HuH-7 (cell line): ENCODE measurements around the gene VCL.

Source experiments
- DNase-seq: peaks from one replicate; pipeline ENCODE4 v3.0.0; 2011; ENCODE audit warnings: low spot score

Gene VCL

DNA sequence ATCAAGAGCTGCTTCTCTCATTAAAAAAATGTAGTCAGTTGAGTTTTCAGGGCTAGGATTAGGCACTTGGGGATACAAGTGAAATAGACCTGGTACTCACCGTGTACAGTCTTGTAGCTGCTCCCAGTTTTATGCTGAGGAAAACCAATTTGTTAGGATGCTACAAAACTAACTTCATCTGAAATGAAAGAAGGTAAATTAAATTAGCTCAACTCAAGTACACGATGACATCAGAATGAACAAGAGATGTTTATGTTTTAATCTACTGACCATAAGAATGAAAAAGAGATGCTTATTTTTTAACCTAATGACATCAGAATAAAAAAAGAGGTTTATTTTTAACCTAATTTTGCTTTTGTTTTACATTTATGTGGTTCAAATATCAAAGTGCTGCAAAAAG, 79.0 kb downstream of the VCL start:
- DNase-seq, result no peak

DNA sequence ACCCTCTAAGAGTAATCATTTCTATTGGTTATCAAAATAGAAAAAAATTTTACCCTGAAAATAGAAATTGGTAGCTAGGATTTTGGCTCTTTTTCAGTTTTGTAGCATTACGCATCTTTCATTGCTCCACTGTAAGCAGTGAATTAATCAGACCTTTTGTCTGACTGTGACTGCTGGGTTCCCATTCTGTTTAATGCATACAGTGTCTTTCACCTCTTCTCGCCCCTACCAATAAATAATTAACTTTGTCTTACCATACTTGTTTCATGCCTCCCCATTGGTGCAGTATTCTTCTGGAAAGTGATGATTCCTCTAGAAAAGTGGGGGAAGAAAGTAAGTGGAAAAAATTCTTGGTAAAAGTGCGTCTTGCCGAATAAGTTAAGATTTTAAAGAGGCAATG, 79.5 kb downstream of the VCL start:
- DNase-seq, result no peak

DNA sequence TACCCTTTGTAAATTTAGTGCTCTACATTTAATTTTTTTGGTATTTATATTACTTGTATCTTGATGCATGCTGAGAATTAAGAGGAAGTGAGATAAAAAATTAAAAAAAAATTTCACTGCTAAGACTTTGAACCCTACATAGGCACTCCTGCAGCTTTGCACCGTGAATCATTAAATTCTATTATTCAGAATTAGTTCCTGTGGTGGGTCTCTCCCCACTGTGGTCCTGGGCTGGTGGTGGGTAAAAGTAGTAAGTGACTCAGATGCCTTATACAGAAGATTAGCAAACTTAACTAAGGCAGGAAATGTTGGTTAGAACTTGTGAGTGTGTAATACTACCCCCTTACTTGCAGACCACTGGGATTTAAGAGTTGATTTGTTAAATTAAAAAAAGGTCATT, 80.1 kb downstream of the VCL start:
- no peak for DNase-seq

DNA sequence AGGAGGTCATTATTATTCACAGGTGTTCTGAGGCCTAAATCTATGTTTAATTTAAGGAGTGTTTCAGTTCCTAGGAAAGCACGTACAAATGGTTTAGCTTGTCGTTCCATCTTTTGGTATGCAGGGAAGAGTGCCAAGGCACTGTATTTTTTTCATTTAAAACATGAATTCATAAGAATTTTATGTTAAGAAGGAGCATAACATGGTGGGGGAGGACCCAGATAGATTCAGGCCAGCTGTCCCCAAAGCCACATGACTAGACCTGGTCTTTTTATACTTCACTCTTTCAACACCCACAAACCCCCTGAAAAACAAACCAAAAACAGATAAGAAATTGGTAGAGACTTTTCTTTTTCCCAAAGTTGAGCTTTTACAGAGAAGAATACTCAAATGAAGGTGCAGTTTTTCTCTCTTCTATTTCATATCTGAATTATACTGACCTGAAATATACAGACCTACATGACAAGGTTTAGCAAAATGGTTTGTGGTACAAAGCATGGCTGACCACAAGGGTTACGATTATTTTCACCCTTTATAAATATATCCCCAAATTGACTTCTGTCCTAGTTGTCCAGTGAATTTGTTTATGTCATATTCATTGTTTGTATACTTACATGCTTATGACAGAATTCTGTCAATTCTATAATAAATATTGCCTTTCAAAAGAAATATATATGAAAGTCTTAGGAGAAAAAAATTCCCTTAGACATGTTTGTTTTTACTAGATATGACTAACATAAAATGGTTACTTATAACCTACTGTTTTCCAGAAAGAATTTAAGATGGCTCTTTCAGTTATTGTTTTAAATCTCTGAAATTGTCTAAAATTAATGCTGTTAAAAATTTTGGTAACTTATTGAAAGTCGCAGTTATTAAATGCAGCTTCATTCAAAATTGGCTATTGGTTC, 81.4 kb downstream of the VCL start:
- no peak for DNase-seq

- no peak for DNase-seq
These were observed 82.1 kb downstream of the VCL start for GRCh38 chr10:74079936-74080590.

DNA sequence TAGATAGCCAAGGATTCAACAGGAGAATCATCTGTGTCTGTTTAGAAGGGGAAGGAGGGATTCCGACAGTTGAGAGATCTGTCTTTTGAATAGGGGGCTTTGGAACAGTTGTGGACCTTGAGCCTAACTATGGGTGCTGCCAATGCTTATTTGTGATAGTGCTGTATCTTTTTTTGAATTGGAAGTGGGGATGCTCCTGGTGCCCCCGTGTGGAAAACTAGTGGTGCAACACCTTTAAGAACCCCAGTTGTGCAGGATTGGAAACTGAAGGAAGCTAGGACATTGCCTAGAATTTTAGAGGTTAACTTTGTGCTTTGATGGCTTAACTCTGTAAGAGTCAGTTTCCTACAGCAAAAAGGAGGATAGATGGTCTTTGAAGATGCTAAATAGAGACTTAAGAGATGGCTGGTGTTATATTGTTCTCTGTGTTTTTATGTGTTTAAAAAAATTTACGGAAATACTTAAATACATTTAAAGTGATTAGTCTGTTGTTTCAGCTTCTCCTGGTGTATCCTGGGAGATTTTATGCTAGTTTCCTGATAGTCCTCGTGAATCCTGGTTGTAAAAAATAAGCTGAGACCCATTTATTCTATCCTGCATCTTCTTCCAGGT, 83.4 kb downstream of the VCL start:
- DNase-seq, result peak; percentile 40

DNA sequence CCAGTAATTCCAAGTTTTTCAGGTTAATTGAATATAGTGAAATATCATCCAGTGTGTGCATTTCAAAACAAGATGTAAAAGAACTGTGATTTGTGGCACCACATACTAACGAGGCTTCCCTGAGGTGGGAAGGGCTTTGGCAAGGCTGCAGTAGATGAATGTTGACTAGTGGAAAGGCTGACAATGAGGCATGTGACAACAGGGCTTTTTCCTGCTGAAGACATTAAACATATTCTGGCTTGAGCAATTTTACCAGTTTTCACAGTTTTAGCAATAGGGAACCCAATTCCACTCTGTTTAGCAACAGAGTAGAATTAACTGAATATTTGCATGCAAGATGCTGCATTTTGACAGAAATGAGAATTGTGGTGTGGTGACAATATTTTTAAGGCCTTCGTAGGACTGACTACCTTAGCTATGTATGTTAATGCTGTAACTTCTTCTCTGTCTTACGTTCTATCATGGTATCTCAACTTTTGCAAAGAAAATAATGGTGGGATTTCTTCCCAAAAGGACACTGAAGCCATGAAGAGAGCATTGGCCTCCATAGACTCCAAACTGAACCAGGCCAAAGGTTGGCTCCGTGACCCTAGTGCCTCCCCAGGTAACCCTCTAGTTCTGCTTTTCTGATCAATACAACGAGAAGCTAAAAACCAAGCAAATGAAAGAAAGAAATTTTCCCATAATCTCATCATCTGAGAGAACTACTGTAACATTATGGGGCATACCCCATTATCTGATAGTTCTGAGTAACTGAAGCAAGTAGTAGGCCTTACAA, 84.2 kb downstream of the VCL start:
- DNase-seq, result no peak

DNA sequence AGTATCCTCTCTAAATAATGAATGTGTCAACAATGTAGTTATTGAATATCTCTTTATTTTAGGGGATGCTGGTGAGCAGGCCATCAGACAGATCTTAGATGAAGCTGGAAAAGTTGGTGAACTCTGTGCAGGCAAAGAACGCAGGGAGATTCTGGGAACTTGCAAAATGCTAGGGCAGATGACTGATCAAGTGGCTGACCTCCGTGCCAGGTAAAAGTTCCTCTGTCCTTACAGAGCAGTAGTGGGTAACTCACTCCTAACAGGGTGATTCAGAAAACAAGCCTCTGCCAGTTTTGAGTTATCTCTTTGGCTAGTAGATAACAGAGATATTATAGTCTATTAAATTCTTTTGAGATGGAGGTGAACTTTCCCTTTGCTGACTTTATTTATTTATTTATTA, 85.4 kb downstream of the VCL start:
- no peak for DNase-seq

- no peak for DNase-seq
These were observed 87.0 kb downstream of the VCL start for GRCh38 chr10:74084955-74085354.

DNA sequence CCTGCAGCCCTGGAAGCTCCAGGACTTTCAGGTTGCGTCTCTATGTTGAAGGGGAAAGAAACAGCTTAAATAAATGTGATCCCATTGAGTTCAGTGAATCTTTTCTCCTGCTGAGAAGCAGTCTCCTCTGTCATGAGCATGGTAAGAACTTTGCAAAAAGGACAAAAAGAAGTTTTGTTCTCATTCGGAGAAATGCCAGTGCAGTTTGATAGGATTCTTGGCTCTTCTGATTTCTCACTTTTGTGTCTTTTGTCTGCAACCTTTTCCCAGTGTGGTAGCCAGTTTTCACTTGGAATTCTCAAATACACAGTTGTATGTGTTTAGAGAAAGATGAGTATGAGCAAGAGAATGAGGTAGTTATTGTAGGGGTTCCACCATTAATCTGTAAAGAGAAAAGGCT, 88.4 kb downstream of the VCL start:
- no peak for DNase-seq

DNA sequence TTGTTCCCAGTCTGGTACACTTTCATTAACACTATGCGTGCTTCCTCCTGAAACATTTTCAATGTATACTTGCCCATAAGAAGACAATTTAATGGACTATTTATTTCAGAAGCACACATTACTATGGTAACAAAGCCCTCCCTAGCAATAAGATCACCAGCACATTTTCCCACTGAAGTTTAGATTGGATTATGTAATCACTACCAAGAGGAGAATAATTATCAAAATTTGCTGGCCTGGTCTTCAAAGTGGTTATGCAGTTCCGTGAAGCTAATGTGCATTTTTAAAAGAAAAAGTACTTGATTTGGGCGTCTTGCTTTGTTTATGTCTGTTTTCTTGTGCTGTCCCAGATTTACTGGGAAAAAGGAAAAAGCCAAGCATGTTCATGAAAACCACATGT, 90.8 kb downstream of the VCL start:
- DNase-seq, result no peak

DNA sequence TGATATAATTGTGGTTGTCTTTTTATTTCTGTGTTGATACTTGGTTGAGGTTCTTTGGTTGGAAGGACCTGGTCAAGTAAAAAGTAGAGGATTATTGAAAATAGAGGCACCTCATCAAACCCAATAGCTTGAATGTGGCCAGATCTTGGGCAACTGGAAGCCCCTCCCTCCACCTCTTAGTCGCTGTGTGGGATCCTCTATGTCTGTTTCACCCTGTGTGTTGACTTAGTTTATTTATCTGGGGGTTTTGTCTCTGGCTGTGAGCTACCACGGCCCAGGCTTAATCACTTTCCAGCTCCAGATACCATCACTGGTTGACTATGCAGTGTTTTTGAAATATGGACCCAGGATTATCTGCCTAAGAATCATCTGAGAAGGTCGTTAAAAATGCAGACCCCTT, 94.5 kb downstream of the VCL start:
- no peak for DNase-seq

GRCh38 chr10:74093530-74094164, 95.7 kb downstream of the VCL start:
- no peak for DNase-seq

- DNase-seq, result no peak
These were observed 96.3 kb downstream of the VCL start for GRCh38 chr10:74094231-74094630.

DNA sequence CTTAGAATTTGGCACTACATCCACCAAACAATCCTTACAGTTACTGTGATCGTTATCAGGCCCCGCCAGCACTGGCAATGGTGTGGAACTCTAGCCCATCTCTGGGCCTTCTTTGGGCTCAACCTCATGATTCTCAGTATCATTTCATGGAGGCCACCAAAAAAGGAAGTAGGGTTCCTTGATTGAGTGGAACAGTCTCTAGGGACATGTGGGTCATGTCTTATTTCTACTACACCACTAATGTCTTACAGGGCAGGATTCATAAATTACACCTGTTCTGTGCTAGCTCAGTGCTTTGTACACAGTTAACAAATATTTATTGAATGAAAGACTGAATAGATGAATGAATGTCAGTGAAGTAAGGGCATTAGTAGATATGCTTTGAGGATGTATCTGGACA, 98.9 kb downstream of the VCL start:
- no peak for DNase-seq

- DNase-seq, result no peak
These were observed 99.9 kb downstream of the VCL start for GRCh38 chr10:74097776-74098175.

- DNase-seq, result no peak
These were observed 101.5 kb downstream of the VCL start for GRCh38 chr10:74099420-74099819.

DNA sequence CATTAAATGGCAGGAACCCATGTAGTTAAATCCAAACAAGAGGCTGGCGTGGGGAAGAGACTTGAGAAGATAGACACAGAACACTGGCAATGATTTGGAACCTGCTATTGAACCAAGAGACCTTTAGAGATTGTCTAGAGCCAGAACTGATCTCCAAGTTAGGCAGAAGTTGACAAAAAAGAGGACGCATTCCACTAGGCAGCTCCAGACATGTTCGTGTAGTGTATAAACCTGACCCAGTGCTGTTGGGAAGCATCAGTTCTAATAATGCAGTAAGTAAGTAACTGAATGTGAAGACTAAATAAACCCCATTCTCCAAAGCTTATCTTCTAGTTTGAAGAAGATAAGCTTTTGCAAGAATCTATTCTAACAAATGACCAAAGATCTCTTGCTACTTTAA, 101.9 kb downstream of the VCL start:
- no peak for DNase-seq

- DNase-seq, result peak; percentile 26
These were observed 105.8 kb downstream of the VCL start for GRCh38 chr10:74103560-74104258.

GRCh38 chr10:74104480-74104879, 106.6 kb downstream of the VCL start:
- DNase-seq, result no peak

GRCh38 chr10:74104996-74105395, 107.1 kb downstream of the VCL start:
- no peak for DNase-seq
